SH-SY5Y (cell line): Measurements from ENCODE around the gene NTF3.

Experiments used
- GATA2 ChIP-seq: IDR thresholded peaks from 2 replicates; pipeline ENCODE4 v1.6.1; 2011; ENCODE audit warnings: mild to moderate bottlenecking, low read depth, low read length
- GATA3 ChIP-seq: IDR thresholded peaks from 2 replicates; pipeline ENCODE4 v1.6.1; 2011; ENCODE audit warnings: low read depth, mild to moderate bottlenecking, low read length, moderate library complexity

NTF3 gene

DNA sequence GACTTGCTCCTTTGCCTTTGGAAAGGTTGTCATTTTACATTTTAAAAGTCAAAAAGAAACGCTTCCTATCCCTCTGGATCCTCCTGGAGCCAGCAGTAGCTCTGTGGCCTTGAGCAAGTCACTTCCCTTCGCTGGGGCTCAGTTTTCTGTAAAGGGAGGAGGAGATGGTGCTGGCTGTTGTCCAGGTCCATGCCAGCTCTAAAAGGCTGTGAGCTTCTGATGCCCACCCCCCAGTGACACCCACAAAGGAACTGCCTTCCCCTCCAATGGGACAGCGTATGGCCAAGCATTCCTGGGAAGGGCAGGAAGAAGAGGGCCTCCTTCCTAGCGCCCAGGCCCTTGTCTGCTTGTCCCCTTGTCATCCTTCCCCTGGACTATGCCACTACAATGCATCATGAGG lies 81.5 kb downstream of the NTF3 start:
- TF ChIP-seq GATA2 (no peak), GATA3 (no peak)

DNA sequence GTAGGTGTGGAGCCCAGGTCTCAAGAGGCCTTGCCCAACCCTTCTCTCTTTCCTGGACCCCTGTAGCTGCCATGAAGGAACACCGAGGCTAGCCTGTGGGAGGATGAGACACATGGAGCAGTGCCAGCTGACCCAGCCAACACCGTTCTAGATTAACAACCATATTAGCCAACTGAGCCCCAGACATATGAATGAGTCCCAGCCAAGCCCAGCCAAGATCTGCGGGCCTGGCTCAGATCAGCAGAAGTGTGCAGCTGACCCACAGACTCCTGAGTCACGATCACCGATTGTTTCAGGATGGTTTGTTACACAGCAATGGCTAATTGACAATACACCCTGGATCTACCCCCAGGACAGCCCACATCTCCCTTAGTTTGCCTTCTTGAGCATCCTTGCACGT lies 82.1 kb downstream of the NTF3 start:
- no peak for TF ChIP-seq GATA2
- TF ChIP-seq GATA3: no peak

DNA sequence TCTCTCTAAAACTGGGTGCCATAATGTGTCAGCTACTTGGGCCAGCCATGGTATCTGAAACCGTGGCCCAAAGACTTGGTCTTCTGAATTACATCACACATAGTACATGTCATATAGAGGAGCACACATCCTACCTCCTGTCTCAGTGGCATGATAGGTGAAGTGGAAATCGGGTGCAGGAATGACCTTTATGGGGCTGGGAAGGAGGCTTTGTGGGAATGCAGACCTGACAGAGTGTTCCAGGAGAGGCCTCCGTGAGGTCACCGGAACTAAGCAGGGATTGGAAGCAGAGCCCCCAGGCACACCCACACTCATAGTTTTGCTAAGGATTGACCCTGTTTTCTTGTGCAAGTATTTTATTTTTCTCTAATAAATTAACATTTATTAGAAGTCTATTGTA lies 82.6 kb downstream of the NTF3 start:
- TF ChIP-seq GATA3 (no peak), GATA2 (no peak)

GRCh38 chr12:5515458-5515857 lies 83.5 kb downstream of the NTF3 start:
- TF ChIP-seq GATA3 (no peak), GATA2 (no peak)

DNA sequence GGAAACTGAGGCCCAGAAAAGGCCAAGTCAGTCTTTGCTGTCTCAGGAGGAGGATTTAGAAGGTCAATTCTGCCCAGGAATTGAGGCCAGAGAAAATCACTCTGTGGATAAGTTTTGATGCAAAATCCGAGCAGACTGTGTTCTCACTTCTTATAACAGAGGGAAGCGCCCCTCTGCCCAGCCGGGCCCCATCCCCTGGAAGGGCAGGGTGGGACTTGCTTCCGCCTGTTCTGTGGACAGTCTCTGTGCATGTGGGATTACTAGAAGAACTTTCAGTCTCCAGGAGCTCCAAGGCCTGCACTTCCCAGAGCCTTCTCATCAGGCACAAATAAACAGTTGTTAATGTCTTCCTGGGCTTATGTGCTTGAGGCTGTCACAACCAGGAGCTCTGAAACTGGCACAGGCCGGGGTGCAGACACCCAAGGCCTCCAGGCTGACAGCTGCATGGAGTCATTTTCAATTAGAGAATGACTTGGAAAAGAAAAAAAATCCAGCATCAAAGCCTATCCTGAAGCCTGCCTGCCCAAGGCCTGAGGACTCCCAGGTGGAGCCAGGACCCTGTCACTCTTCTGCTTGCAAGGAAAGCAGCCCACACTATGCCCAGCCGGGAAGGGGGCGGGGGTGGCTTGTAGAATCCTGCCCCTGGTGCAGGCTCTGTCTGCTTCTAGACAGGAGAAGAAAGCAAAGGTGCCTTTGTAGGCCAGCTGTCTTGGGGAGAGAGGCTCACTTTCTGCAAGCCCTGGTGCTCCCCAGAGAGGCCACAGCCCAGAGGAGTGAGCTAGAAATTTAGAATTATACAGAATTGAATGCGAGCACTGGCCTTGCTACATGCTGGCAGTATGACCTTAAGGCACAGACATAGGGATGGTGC lies 84.7 kb downstream of the NTF3 start:
- TF ChIP-seq GATA3 (no peak), GATA2 (no peak)

GRCh38 chr12:5518584-5519365 lies 86.9 kb downstream of the NTF3 start:
- TF ChIP-seq GATA3 (no peak), GATA2 (no peak)

DNA sequence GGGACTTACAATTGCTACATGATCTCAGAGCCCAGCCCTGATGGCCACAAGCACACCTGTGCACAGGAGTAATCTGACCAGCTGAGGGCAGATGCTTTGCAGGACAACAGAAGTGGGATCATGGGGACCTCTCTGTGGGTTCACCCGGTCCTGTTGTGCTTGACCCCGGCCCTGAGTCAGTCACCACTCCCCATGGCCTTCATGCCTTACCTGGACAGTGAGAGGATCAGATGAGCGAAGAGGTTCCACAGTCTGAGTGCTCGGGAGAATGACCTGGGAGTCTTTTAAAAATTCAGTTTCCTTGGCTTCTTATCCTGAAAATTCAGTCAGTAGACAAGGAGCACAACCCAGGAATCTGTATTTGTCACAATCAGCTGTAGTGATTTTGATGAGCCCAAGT lies 88.1 kb downstream of the NTF3 start:
- TF ChIP-seq GATA3 (no peak), GATA2 (no peak)

- TF ChIP-seq GATA2 (no peak), GATA3 (no peak)
Observed at GRCh38 chr12:5520831-5521230, 88.9 kb downstream of the NTF3 start.

DNA sequence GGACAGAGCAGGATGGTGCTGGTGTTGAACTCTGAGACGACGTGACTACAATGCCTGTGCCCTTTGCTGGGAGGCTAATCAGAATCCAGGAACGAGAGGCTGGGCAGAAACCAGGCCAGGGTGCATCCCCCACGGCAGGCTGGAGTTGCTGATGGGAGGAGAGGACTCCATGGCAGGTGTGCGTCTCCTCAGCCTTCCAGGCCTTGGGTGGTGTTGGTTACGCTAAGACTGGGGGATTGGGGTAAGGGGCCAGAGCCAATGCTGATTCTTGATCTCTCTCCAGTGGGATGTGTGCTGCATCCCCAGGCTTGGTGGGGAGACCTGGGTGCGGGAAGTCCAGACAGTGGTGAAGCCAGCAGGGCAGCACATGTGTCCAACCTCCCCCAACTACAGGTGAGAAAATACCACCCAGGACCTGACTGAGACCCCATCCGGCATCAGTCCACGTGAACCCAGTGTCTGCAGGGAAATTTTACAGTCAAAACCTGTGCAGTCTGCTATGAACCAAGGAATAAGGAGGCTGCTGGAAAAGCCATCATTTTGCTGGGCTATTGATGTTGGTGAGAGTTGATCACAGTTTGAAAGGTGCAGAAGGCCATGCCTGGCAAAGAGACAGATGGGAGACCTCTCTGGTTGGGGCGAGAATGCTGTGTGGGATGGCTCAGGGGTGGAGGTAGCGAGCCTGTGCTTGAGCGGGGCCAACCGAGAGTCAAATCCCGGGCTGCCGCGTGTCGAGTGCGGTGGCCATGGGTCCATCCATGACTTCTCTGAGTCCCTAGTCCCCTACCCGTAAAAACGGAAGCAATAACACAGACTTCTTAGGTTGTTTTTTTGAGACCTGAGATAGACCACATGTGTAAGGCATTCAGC lies 89.8 kb downstream of the NTF3 start:
- TF ChIP-seq GATA3: no peak
- TF ChIP-seq GATA2: no peak

DNA sequence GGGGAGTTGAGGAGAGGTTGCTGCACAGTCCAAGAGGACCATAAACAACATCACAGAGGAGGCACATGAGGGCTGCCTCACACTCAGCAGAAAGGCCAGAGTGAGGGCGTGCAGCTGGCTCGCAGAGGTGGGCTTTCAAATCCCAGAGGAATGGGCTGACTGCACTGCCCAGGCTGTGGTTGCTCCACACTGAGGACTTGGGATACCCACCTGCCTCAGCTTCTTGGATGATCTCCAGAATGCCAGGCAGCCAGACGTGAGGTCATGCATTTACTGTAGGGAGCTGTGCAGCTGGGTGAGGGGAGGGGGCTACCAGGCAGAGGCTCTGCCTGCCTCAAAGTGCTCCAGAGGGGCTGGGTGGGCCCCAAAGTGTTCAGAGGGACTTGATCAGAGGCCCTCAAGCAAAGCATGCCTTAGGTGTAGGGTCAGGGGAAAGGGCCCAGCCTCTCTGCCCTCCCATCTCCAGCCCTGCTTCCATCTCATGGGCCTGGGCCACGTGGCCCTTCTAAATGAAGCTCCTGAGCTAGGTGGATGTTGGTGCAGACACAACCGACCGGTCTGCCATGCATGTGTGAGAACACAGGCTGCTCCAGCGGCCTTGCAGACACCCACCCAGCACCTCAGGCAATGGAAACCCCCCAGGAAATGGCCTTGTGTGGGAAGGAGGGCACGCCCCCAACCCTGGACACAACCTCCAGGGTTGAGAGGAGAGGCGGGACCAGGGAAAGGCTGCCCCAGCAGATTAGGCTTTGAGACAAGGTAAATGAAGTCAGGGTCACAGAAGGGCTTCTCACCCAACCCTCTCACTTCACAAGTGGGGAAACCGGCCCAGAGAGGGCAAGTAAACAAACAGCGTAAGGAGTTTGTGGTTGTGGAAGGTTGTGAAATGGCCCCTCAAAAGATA lies 90.8 kb downstream of the NTF3 start:
- TF ChIP-seq GATA3: no peak
- no peak for TF ChIP-seq GATA2

DNA sequence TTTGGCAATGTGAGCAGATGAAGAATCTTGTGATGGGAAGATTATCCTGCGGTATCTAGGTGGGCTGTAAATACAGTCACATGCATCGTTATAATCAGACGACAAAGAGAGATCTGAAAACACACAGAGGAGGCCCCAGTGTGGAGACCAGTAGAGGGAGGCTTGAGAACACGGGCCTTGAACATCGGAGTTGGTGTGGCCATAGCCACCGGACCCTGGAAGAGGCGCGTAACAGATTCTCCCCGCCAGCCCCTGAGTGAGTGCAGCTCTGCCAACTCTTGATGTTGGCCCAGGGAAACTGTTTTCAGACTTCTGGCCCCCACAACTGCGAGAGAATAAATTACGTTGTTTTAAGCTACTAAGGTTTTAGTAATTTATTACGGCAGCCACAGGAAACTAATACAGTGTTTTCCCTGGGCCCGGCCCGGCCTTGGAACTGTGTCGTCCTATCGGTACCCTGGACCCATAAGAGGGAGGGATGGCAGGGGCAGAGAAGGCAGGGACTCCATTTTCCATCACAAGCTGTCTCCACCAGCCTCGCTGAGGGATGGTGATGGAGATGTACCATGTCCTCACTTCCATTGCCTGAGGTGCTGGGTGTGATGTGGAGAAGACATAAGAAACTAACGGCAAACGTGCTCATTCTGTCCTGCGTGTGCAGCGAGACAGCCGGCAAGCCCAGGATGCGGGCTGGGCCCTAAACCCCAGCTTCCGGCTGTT lies 91.6 kb downstream of the NTF3 start:
- TF ChIP-seq GATA3 (no peak), GATA2 (no peak)

DNA sequence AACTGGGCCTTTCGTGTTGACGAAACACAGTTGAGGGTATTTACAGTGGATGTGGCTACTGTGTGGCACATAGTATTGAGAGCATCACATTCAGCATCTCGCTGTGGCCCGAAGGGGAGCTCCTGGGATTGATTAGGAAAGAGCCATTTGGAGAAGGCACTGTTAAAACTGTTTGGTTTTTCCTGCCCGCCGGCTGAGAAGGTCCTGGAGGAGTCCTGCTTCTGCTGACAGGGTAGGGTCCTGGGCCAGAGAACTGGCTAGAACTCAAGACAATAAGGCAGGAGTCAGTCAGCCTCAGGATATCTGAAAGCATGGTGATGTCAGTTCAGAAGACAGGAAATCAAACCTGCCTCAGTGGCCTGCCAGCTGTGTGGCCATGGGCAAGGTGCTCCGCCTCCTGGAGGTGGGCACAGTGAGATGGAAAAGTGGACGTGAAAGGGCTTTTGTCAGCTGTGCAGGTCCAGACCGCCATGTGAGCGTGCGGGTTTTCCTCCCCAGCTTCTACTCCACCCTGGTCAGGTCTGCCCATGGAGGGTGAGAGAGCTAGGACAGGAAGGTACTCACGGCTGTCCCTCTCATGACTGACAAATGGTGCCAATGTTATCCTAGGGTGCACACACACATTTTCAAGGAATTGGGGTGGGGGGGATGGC lies 92.3 kb downstream of the NTF3 start:
- TF ChIP-seq GATA2 (no peak), GATA3 (no peak)
